Endothelial cell of umbilical vein (primary cell): ENCODE data around the gene LRP2. TPM values are rescaled to one million over a fixed set of nuclear protein-coding genes. Genes with fewer than 3 reads are reported as not detected.

Experiments
- BruUV-seq: library from RNA; stranded (reverse); fragments of 400-500 nt; replicated peaks from 2 replicates; lab custom pipeline; 2021; lab: Mats Ljungman, UMichigan
- CTCF ChIA-PET: fragments of 300-600, 350-600 bp; sonication (Branson Sonifier 250); formaldehyde crosslinking; loops from one replicate; lab custom pipeline; 2021; ENCODE audit warnings: antibody characterized with exemption, inconsistent platforms; lab: Charles Lee
- POLR2A ChIA-PET: fragments of 300-600, 350-600 bp; sonication (Branson Sonifier 250); formaldehyde crosslinking; loops from one replicate; lab custom pipeline; 2021; ENCODE audit warnings: antibody characterized with exemption, inconsistent platforms; lab: Charles Lee
- DNase-seq: peaks from one replicate; pipeline ENCODE4 v3.0.0-alpha.2; 2011; ENCODE audit warnings: low read depth, low spot score
- FAIRE-seq: peaks from 2 replicates; lab custom pipeline; 2011; peaks lifted over from hg19 to GRCh38; lab: Jason Lieb, UNC
- H2AFZ ChIP-seq: 2 replicates; pipeline ENCODE4 v1.6.0; 2012; ENCODE audit warnings: low read depth, low read length, control low read depth, inconsistent platforms
- H3K27ac ChIP-seq: 2 replicates; pipeline ENCODE4 v1.5.1; 2011; ENCODE audit warnings: low read depth, mild to moderate bottlenecking, control low read depth, low read length, moderate library complexity; ENCODE audit not compliant: insufficient read depth
- H3K27me3 ChIP-seq, 2 experiments: 2 replicates each; pipeline versions ENCODE4 v1.6.0 to v1.6.1; 2011; ENCODE audit warnings: low read length in 2 of 2, mixed read lengths in 1 of 2; ENCODE audit not compliant: control insufficient read depth in 2 of 2, insufficient read depth in 2 of 2
- H3K36me3 ChIP-seq, 2 experiments: 2 replicates in 1 of 2; 3 replicates in 1 of 2; pipeline ENCODE4 v1.5.1; 2011; ENCODE audit warnings: low read length in 2 of 2, mild to moderate bottlenecking in 1 of 2, moderate library complexity in 1 of 2; ENCODE audit not compliant: control insufficient read depth in 2 of 2, insufficient read depth in 2 of 2; ENCODE audit errors: extremely low read depth in 1 of 2
- H3K4me1 ChIP-seq: 3 replicates; pipeline ENCODE4 v1.5.1; 2011; ENCODE audit warnings: mild to moderate bottlenecking, low read length; ENCODE audit not compliant: control insufficient read depth, insufficient read depth; ENCODE audit errors: extremely low read depth
- H3K4me2 ChIP-seq: 2 replicates; pipeline ENCODE4 v1.6.1; 2011; ENCODE audit warnings: low read length, control low read depth, mixed read lengths; ENCODE audit not compliant: insufficient read depth
- H3K4me3 ChIP-seq, 3 experiments: fragments of 200-600 bp in 1 of 3; sonication (generic), shearing (Covaris generic) in 1 of 3; replicated peaks in 1 of 3; 2 replicates each; pipeline ENCODE4 v1.5.1; 2011 to 2016; ENCODE audit warnings: control low read depth in 3 of 3, low read length in 3 of 3, mild to moderate bottlenecking in 2 of 3, inconsistent platforms in 1 of 3, low read depth in 1 of 3, moderate library complexity in 1 of 3; ENCODE audit not compliant: insufficient read depth in 1 of 3
- H3K79me2 ChIP-seq: 2 replicates; pipeline ENCODE4 v1.6.0; 2012; ENCODE audit warnings: low read length, inconsistent platforms; ENCODE audit not compliant: control insufficient read depth, insufficient read depth
- H3K9ac ChIP-seq: replicated peaks from 2 replicates; pipeline ENCODE3; 2011; ENCODE audit warnings: low read length, control low read depth; ENCODE audit not compliant: insufficient read depth; ENCODE audit errors: extremely low read depth
- H3K9me1 ChIP-seq: replicated peaks from 3 replicates; pipeline ENCODE4 v1.6.0; 2011; ENCODE audit warnings: mild to moderate bottlenecking, low read length; ENCODE audit not compliant: control insufficient read depth, insufficient read depth; ENCODE audit errors: extremely low read depth
- H3K9me3 ChIP-seq: replicated peaks from 2 replicates; pipeline ENCODE4 v1.5.1; 2012; ENCODE audit warnings: low read length, inconsistent platforms; ENCODE audit not compliant: control insufficient read depth, insufficient read depth
- H4K20me1 ChIP-seq: replicated peaks from 2 replicates; pipeline ENCODE3; 2011; ENCODE audit warnings: mild to moderate bottlenecking, low read length; ENCODE audit not compliant: control insufficient read depth, insufficient read depth; ENCODE audit errors: extremely low read depth
- CTCF ChIP-seq, 2 donors: IDR thresholded peaks; 1 replicate in 1 of 2; 2 replicates in 1 of 2; pipeline ENCODE4 v1.5.1; 2011; ENCODE audit warnings: low read length in 2 of 2, mild to moderate bottlenecking in 2 of 2, moderate library complexity in 2 of 2, control low read depth in 1 of 2, inconsistent platforms in 1 of 2, low read depth in 1 of 2; ENCODE audit not compliant: insufficient read depth in 1 of 2; ENCODE audit errors: extremely low read depth in 1 of 2
- EZH2 ChIP-seq: IDR thresholded peaks from 2 replicates; pipeline ENCODE4 v1.6.1; 2012; ENCODE audit warnings: borderline replicate concordance, low read depth, mild to moderate bottlenecking, moderate library complexity, low read length, inconsistent platforms; ENCODE audit not compliant: severe bottlenecking
- FOS ChIP-seq: IDR thresholded peaks from 2 replicates; pipeline ENCODE4 v1.6.1; 2011; ENCODE audit warnings: mild to moderate bottlenecking, low read length, moderate library complexity, borderline replicate concordance; ENCODE audit not compliant: insufficient read depth
- GATA2 ChIP-seq: IDR thresholded peaks from 2 replicates; pipeline ENCODE4 v1.7.0; 2011; ENCODE audit warnings: low read depth, mild to moderate bottlenecking, moderate library complexity, mixed read lengths, low read length; ENCODE audit not compliant: insufficient read length, insufficient read depth
- JUN ChIP-seq: IDR thresholded peaks from 2 replicates; pipeline ENCODE4 v1.6.1; 2011; ENCODE audit warnings: borderline replicate concordance, low read depth; ENCODE audit not compliant: insufficient read length, insufficient read depth
- MAX ChIP-seq: IDR thresholded peaks from 2 replicates; pipeline ENCODE4 v1.6.1; 2011; ENCODE audit not compliant: insufficient read depth, insufficient read length
- MYC ChIP-seq: IDR thresholded peaks from one replicate; pipeline ENCODE4 v1.6.1; 2011; ENCODE audit warnings: mild to moderate bottlenecking, low read depth, low read length
- POLR2A ChIP-seq: IDR thresholded peaks from 2 replicates; pipeline ENCODE4 v1.6.1; 2012; ENCODE audit warnings: low read depth, mild to moderate bottlenecking, control low read depth, low read length
- POLR2AphosphoS5 ChIP-seq: IDR thresholded peaks from 2 replicates; pipeline ENCODE4 v1.6.1; 2012; ENCODE audit warnings: low read depth, mild to moderate bottlenecking, control low read depth, low read length, moderate library complexity; ENCODE audit not compliant: insufficient read depth
- dilution Hi-C: fragments of 300-500 bp; cut with MboI; formaldehyde crosslinking; loops from one replicate; pipeline ENCODE4 v1.15.0; 2019; ENCODE audit warnings: low sequenced_read_pairs; ENCODE audit not compliant: extremely low pct_ligation_motif_present
- intact Hi-C: fragments of 100-400 bp; cut with micrococcal nuclease; formaldehyde crosslinking; loops from one replicate; pipeline ENCODE4 v1.10.0; 2022
- polyA plus RNA-seq, 4 experiments: library from polyadenylated mRNA; depleted of rRNA in 3 of 4; stranded (reverse) in 3 of 4; unstranded in 1 of 4; fragments of >200 nt; gene quantifications; 2 replicates each; pipeline versions ENCODE4 v1.2.1 to v1.2.3, GENCODE V29; 2011 to 2012; ENCODE audit warnings: missing spikeins in 1 of 4
- total RNA-seq: library from RNA; stranded (reverse); gene quantifications from 2 replicates; pipeline ENCODE4 v1.2.3, GENCODE V29; 2021

Gene LRP2
- total and polyA plus RNA-seq, 2 donors (not counting 3 experiments of a cell fraction or from before 2014, with no cell fraction given): not detected

GRCh38 chr2:169291517-169291916 is 70.8 kb downstream of the LRP2 start:
- no peak overlapping the region for H3K9ac ChIP-seq
- no peak for TF ChIP-seq MAX
- TF ChIP-seq GATA2: no peak
- TF ChIP-seq JUN: no peak
- TF ChIP-seq MYC: no peak
- TF ChIP-seq CTCF (IDR thresholded peaks at IDR 0.05; ENCODE audit: extremely low read depth in 1 of 2, insufficient read depth in 1 of 2, low read depth in 1 of 2, low read length in 2 of 2): no peak
- TF ChIP-seq FOS: no peak
- TF ChIP-seq POLR2AphosphoS5: no peak
- no peak for TF ChIP-seq EZH2
- no peak for TF ChIP-seq POLR2A
- intact Hi-C loops (no loop called here), dilution Hi-C loops (no loop called here)
- BruUV-seq: no TSS peak
- no peaks in the 10 kb centered on the region for H3K9me1 ChIP-seq
- H3K79me2 ChIP-seq: no peaks in the 10 kb centered on the region
- POLR2A ChIA-PET: no interaction called here
- no peak overlapping the region for H3K4me2 ChIP-seq
- peaks cover 0 to 3% of the 10 kb centered on the region in 2 experiments for H3K27me3 ChIP-seq
- no peak overlapping the region for H3K4me3 ChIP-seq
- FAIRE-seq: no peak
- no peaks in the 10 kb centered on the region for H3K36me3 ChIP-seq
- no peak for DNase-seq
- H2AFZ ChIP-seq: no peak overlapping the region
- H4K20me1 ChIP-seq: no peaks in the 10 kb centered on the region
- H3K27ac ChIP-seq: no peak overlapping the region
- CTCF ChIA-PET: no interaction called here
- no peaks in the 10 kb centered on the region for H3K4me1 ChIP-seq
- H3K9me3 ChIP-seq: no peaks in the 10 kb centered on the region
